Measurements from ENCODE around the gene ANXA8. TPM values are rescaled to one million over a fixed set of nuclear protein-coding genes. Genes with fewer than 3 reads are reported as not detected.
A peak's percentile ranks its signal among the peaks of the same experiment; 100 is the strongest.
"Not testable (repeated sequence)": the region's sequence is repeated elsewhere in the genome, so short reads cannot be mapped to it uniquely, and the experiment has no call there.

Gene ANXA8
- total RNA-seq, 3 donors from 2014 or later = 4.9 to 29.4 TPM; not detected in 1

DNA sequence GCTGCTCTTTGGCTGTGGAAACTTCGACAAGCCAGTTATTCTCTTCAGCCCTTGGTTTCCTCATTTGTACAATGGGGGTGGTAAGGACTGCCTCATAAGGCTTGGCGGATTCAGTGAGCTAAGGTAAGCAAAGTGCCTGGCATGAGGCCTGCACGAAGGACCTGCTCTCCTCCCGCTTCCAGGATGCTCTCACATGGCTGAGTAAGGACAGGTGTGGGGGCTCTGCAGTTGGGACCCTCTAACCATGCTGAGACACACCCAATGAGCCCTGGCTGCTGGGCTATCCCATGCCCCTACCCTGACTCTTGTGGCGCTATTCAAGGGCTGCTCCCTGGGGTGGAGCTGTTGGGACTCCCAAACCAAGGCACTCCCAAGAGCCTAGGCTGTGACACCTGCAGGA, 8.8 kb downstream of the ANXA8 start:
- intact Hi-C loops (cut with DNase I; ENCODE audit: low total_unique reads); H3K4me3 ChIP-seq; H3K36me3 ChIP-seq; H3K27me3 ChIP-seq; H3K4me1 ChIP-seq; DNase-seq (ENCODE audit: low spot score in 2 of 2); H3K9me3 ChIP-seq; H3K27ac ChIP-seq: not testable (repeated sequence)

DNA sequence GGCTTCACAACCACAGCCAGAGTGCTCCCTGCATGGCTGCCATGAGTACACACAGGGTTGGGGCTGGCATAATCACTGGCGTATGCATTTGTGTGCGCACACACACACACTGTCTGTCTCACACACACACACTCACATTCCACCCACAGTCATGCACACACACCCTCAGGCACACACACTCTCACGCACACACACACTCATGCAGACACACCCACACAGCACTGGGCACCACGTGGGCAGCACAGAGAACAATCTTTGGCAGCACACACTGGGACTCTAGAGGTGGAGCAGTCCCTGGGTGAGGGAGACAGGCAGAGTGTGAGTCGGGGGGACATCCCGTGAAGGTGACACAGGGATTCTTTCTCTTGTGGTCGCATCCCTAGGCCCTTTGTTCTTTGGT, 10.4 kb downstream of the ANXA8 start:
- H3K4me3 ChIP-seq; H3K36me3 ChIP-seq; DNase-seq (ENCODE audit: low spot score in 2 of 2); intact Hi-C loops (cut with DNase I; ENCODE audit: low total_unique reads); H3K9me3 ChIP-seq; H3K4me1 ChIP-seq; H3K27me3 ChIP-seq; H3K27ac ChIP-seq: not testable (repeated sequence)

DNA sequence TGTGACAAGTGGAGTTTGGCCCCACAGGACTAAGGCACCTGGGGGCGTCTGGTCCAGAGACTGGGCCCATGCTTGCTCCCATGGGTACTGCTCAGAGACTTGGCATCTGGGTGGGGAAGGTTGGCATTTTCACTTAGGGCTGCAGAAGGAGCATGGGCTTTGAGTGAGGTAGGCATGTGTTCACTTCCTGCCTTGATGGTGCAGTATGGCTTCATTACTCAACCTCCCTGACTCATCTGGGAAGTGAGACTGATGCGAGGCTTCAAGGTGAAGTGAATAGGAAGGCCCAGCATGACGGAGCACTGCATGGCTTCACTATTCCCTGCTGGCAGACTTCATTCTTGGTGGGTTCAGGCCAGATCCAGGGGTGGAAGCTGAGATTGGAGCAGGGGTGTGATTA, 11.3 kb downstream of the ANXA8 start:
- H3K4me3 ChIP-seq; H3K36me3 ChIP-seq; H3K27me3 ChIP-seq; H3K9me3 ChIP-seq; H3K4me1 ChIP-seq; intact Hi-C loops (cut with DNase I; ENCODE audit: low total_unique reads); H3K27ac ChIP-seq; DNase-seq (ENCODE audit: low spot score in 2 of 2): not testable (repeated sequence)

DNA sequence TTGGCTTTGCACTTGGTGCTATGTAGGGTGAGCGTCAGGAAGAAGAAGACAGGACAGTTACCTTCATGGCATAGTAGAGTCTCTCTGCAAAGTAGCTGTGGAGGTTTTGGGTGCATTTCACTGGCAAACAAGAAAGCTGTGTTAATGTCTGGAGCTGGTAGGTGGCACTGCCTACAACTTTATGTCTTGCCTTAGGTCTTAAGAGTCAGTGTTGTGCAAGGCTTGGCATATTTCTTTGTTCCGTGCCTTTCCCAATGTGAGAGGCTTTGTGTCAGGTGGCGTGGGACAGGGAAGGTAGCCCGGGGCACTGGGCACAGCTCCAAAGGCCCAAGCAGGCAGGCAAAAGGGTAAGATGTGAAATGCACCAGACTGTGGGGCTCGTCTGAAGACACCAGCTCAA, 11.8 kb downstream of the ANXA8 start:
- H3K9me3 ChIP-seq; H3K4me1 ChIP-seq; H3K4me3 ChIP-seq; H3K27ac ChIP-seq; intact Hi-C loops (cut with DNase I; ENCODE audit: low total_unique reads); DNase-seq (ENCODE audit: low spot score in 2 of 2); H3K36me3 ChIP-seq; H3K27me3 ChIP-seq: not testable (repeated sequence)

DNA sequence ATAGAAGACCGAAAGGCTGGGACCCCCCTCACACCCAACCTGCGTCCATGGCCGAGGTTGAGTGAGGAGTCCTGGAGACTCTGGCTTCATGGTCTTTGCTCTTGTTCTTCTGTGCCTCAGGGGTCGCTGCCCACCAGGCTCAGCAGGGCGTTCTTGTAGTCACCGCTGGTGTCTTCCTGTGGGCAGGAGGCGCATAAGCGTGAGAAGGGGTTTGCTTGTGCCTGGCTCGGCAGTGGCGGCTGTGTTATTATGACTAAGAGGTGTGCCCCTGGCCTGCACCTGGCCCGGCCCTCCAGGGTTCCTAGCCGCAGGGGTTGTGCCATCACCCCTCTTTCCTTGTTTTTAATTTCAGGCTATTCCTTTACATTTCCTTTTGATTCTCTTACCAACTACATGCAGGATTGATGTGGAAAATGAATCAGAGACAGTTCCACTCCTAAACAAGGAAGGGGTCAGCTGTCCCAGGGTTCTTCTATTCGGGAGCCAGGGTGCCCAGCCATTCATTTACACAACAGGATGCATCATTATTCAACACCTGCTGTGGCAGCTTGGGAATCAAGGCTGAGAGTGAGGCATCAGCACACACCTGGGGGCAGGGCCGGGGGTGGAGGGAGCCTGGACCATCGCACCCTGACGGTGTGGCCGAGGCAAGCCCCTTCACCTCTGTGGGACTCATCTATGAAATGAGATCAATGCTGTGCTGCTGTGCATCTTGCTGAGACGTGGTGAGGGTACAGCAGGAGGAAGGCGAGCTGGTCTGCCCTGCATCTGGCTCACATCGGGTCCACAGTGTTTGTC, 15.0 kb downstream of the ANXA8 start:
- H3K4me3 ChIP-seq; H3K27ac ChIP-seq; H3K9me3 ChIP-seq; DNase-seq (ENCODE audit: low spot score in 2 of 2); intact Hi-C loops (cut with DNase I; ENCODE audit: low total_unique reads); H3K36me3 ChIP-seq; H3K4me1 ChIP-seq; H3K27me3 ChIP-seq: not testable (repeated sequence)

DNA sequence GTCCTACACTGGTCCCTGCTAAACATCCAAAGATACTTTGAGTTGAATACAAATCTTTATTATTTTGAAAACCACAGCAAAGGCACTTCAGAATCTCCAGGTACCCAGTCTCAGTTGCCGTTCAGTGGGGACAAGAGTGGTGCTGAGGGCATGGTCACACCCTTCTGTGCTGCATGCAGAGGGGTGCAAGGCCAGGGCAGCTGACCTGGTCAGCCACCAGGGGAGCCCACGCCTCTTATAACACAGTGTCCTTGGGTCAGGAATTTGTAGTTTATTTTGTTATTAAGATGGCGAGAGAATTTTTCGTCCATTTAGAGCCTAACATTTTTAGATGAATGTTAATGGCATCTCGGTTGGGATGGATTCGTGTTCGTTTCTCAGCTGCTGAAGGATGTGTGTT, 16.0 kb downstream of the ANXA8 start:
- H3K27ac ChIP-seq; H3K27me3 ChIP-seq; H3K4me3 ChIP-seq; H3K9me3 ChIP-seq; intact Hi-C loops (cut with DNase I; ENCODE audit: low total_unique reads); H3K36me3 ChIP-seq; DNase-seq (ENCODE audit: low spot score in 2 of 2); H3K4me1 ChIP-seq: not testable (repeated sequence)

DNA sequence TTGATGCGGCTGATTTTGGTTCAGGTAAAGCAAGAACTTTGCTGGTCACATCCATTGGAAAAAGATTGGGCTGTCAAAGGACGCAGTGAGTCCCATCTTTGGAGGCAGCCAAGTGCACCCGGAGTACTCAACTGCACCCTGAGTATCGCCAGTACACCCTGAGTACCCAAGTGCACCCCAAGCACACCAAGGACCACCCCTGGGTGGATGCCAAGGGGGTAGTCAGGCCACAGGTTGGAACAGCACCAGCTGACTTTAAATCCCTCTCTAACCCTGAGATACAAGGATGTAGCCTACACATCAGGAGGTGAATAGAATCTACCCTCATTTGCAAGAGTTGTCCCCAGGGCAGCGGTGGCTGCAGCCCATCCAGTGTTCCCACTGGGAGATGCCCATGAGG, 16.5 kb downstream of the ANXA8 start:
- H3K4me1 ChIP-seq; H3K27me3 ChIP-seq; intact Hi-C loops (cut with DNase I; ENCODE audit: low total_unique reads); H3K4me3 ChIP-seq; H3K36me3 ChIP-seq; H3K27ac ChIP-seq; DNase-seq (ENCODE audit: low spot score in 2 of 2); H3K9me3 ChIP-seq: not testable (repeated sequence)

DNA sequence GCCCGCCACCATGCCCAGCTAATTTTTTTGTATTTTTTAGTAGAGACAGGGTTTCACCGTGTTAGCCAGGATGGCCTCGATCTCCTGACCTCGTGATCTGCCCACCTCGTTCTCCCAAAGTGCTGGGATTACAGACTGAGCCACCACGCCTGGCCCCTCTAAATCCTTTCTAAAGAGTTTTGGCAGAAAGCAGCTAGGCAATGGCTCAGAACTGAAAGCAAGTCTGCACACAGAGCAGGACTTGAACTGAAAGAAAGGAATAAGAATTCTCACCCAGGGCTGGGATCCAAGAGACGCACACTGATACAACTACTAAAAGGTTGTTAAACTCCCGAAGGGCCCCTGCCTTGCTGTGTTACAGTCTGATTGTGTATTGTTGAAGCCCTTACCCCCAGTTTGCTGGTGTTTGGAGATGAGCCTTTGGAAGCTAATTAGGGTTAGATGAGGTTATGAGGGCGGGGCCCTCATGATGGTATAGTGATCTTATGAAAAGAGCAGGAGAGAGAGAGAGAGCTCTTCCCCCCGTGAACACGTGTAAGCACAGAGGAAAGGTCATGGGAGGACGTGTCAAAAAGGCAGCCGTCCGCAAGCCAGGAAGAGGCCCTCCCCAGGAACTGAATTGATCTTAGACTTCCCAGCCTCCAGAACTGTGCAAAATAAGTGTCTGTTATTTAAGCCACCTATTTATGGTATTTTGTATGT, 18.5 kb downstream of the ANXA8 start:
- H3K4me1 ChIP-seq; H3K9me3 ChIP-seq; H3K36me3 ChIP-seq; intact Hi-C loops (cut with DNase I; ENCODE audit: low total_unique reads); H3K27ac ChIP-seq; H3K27me3 ChIP-seq; H3K4me3 ChIP-seq; DNase-seq (ENCODE audit: low spot score in 2 of 2): not testable (repeated sequence)

DNA sequence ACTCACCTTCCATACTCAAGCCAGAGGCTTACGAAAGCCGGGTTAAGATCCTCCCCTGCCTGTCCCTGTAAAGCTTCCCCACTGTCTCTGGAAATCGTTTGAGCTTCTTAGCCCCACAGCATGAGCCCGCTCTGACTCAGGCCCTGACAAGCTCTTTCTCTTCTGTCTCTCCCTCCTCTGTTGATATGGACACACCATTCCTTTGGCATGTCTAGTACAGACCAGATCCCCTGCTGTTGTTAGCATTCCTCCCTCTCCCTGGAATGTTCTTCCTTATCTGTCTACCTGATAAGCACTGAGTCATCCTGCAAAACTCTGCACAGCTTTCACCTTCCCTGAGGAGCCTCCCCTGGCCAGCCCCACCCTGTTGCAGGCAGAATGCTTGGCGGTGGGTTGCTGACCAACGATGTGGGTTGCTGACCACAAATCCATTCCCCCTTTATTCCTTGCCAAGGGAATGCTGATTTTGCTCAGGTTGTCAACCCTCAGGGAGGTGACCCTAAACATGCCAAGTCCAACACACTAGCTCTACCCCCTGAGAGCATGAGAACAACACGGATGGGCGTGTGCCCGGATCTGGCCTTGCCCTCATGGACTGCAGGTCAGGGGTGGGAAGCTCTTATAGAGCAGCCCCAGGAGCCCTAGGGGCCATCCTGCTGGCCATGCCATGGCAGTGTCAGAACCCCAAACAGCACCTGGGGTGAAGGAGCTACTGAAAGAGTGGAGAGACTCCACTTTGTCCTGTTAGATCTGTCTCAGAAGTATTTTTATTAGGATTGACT, 21.1 kb downstream of the ANXA8 start:
- intact Hi-C loops (cut with DNase I; ENCODE audit: low total_unique reads); H3K36me3 ChIP-seq; H3K27me3 ChIP-seq; H3K9me3 ChIP-seq; H3K4me3 ChIP-seq; H3K4me1 ChIP-seq; H3K27ac ChIP-seq; DNase-seq (ENCODE audit: low spot score in 2 of 2): not testable (repeated sequence)

DNA sequence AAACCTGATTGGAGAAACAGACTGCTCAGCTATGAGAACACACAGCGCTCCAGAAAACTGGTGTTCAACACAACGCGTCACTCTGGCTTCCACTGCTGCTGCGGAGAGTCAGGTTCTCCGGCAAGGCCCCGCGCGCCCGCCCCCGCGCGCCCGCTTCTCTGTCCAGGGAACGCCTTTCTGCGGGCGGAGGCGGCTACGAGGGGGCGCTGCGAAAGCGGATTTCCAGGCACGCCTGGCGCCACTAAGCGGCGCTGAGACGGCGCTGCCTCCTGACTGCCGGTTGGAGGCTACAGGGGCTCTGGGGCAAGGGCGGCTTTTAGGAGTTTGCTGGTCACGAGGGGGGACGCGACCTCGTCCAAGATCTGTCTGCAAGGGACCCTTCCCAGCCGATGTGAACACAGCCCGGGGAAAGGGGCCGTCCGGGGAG, 22.6 kb downstream of the ANXA8 start:
- DNase-seq (ENCODE audit: low spot score in 2 of 2) = peak in 1 of 2 donors; percentile 28
- peak overlapping the region in 2 of 3 donors; percentile 26 to 56 for H3K4me3 ChIP-seq
- H3K9me3 ChIP-seq; H3K27ac ChIP-seq; H3K27me3 ChIP-seq; H3K4me1 ChIP-seq; intact Hi-C loops (cut with DNase I; ENCODE audit: low total_unique reads); H3K36me3 ChIP-seq: not testable (repeated sequence)
